ENCODE measurements around the gene PPP1R11. TPM values are rescaled to one million over a fixed set of nuclear protein-coding genes. Genes with fewer than 3 reads are reported as not detected.

The PPP1R11 gene
- polyA plus RNA-seq, 1 donor (not counting 4 experiments of a cell fraction or from before 2014, with no cell fraction given), result 58.0 TPM

DNA sequence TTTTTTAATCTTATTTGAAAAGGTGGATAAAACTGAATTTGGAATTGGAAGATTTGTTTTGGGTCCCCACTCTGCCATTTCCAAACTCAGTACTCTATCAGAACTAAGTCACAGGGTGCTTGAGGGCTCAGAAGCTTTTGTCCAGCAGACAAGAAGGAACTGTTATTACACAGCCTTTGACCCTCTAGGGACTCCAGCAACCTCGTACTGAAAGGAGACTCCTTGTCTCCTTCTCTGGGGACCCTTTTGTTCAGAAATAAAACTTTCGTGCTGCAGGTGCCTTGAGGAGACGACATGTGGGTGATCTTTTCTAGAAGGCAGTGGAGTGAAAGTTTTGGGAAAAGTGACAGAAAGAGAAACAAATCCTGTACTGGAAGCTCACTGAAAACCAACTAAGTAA, 13.3 kb upstream of the PPP1R11 start:
- no peaks in the 10 kb centered on the region for H3K79me2 ChIP-seq (ENCODE audit: control insufficient read depth, insufficient read depth, low read length)
- H3K9me1 ChIP-seq (ENCODE audit: control insufficient read depth, extremely low read depth, insufficient read depth, low read length), result no peaks in the 10 kb centered on the region
- no peaks in the 10 kb centered on the region for H3K4me1 ChIP-seq (ENCODE audit: control insufficient read depth, extremely low read depth, insufficient read depth, low read length)
- no peak overlapping the region for H3K9ac ChIP-seq (ENCODE audit: control insufficient read depth, extremely low read depth, insufficient read depth, low read length)
- no peak overlapping the region for H3K4me3 ChIP-seq (ENCODE audit: control insufficient read depth in 2 of 3, extremely low read depth in 1 of 3, insufficient read depth in 2 of 3, low read depth in 1 of 3, low read length in 3 of 3)
- no peak for DNase-seq (ENCODE audit: low read depth, low spot score)
- H3K27me3 ChIP-seq (ENCODE audit: control insufficient read depth, extremely low read depth, insufficient read depth, low read length), result no peaks in the 10 kb centered on the region
- no peak overlapping the region for H3K27ac ChIP-seq (ENCODE audit: control insufficient read depth, insufficient read depth, low read length)
- TF ChIP-seq EZH2 (IDR thresholded peaks at IDR 0.05; ENCODE audit: low read length), result no peak
- TF ChIP-seq, protein P1, sequence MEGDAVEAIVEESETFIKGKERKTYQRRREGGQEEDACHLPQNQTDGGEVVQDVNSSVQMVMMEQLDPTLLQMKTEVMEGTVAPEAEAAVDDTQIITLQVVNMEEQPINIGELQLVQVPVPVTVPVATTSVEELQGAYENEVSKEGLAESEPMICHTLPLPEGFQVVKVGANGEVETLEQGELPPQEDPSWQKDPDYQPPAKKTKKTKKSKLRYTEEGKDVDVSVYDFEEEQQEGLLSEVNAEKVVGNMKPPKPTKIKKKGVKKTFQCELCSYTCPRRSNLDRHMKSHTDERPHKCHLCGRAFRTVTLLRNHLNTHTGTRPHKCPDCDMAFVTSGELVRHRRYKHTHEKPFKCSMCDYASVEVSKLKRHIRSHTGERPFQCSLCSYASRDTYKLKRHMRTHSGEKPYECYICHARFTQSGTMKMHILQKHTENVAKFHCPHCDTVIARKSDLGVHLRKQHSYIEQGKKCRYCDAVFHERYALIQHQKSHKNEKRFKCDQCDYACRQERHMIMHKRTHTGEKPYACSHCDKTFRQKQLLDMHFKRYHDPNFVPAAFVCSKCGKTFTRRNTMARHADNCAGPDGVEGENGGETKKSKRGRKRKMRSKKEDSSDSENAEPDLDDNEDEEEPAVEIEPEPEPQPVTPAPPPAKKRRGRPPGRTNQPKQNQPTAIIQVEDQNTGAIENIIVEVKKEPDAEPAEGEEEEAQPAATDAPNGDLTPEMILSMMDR (optimal IDR thresholded peaks at IDR 0.05 in 1 of 3, IDR thresholded peaks at IDR 0.05 in 1 of 3, conservative IDR thresholded peaks at IDR 0.05 in 1 of 3; ENCODE audit: extremely low read depth in 1 of 3, insufficient read depth in 2 of 3, low read length in 3 of 3), result no peak
- no peak overlapping the region for H2AFZ ChIP-seq (ENCODE audit: control insufficient read depth, low read length)
- no peak for FAIRE-seq
- no peaks in the 10 kb centered on the region for H4K20me1 ChIP-seq (ENCODE audit: control insufficient read depth, extremely low read depth, insufficient read depth, low read length)
- no peaks in the 10 kb centered on the region for H3K9me3 ChIP-seq (ENCODE audit: control insufficient read depth, low read depth, low read length)
- no peak overlapping the region for H3K4me2 ChIP-seq (ENCODE audit: control insufficient read depth, extremely low read depth, insufficient read depth, low read depth, low read length)
- H3K36me3 ChIP-seq (ENCODE audit: control insufficient read depth in 2 of 2, extremely low read depth in 1 of 2, insufficient read depth in 2 of 2, low read length in 2 of 2), result peaks cover 0 to 7% of the 10 kb centered on the region in 2 experiments
- dilution Hi-C loops (cut with MboI; ENCODE audit: extremely low pct_ligation_motif_present, low sequenced_read_pairs), result no loop called here

DNA sequence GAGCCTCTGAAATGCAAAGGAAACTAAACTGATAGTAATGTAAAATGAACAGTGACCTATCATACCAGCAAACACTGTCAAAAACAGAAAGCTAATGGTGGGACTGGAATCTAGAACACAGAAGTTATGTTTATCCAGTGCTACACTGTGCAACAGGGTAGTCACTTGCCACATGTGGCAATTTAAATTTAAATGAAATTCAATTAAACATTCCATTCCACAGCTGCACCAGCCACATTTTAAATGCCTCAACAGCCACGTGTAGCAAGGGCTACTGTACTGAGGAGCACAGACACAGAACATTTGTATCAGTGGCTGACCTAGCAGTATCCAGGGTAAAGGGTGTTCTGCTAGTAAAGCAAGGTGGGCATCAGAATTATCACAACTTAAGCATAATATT, 11.5 kb upstream of the PPP1R11 start:
- Histone ChIP-seq H4K20me1 (ENCODE audit: control insufficient read depth, extremely low read depth, insufficient read depth, low read length) (no peaks in the 10 kb centered on the region), H3K36me3 (ENCODE audit: control insufficient read depth in 2 of 2, extremely low read depth in 1 of 2, insufficient read depth in 2 of 2, low read length in 2 of 2) (peaks cover 0 to 7% of the 10 kb centered on the region in 2 experiments), H3K27ac (ENCODE audit: control insufficient read depth, insufficient read depth, low read length) (no peak overlapping the region), H2AFZ (ENCODE audit: control insufficient read depth, low read length) (no peak overlapping the region), H3K27me3 (ENCODE audit: control insufficient read depth, extremely low read depth, insufficient read depth, low read length) (no peaks in the 10 kb centered on the region), H3K4me1 (ENCODE audit: control insufficient read depth, extremely low read depth, insufficient read depth, low read length) (peaks cover 7% of the 10 kb centered on the region), H3K4me2 (ENCODE audit: control insufficient read depth, extremely low read depth, insufficient read depth, low read depth, low read length) (no peak overlapping the region), H3K79me2 (ENCODE audit: control insufficient read depth, insufficient read depth, low read length) (peaks cover 4% of the 10 kb centered on the region), H3K9me1 (ENCODE audit: control insufficient read depth, extremely low read depth, insufficient read depth, low read length) (no peaks in the 10 kb centered on the region), H3K9me3 (ENCODE audit: control insufficient read depth, low read depth, low read length) (no peaks in the 10 kb centered on the region), H3K4me3 (ENCODE audit: control insufficient read depth in 2 of 3, extremely low read depth in 1 of 3, insufficient read depth in 2 of 3, low read depth in 1 of 3, low read length in 3 of 3) (no peak overlapping the region), H3K9ac (ENCODE audit: control insufficient read depth, extremely low read depth, insufficient read depth, low read length) (no peak overlapping the region)
- no peak for TF ChIP-seq EZH2 (IDR thresholded peaks at IDR 0.05; ENCODE audit: low read length)
- TF ChIP-seq, protein P1 (optimal IDR thresholded peaks at IDR 0.05 in 1 of 3, IDR thresholded peaks at IDR 0.05 in 1 of 3, conservative IDR thresholded peaks at IDR 0.05 in 1 of 3; ENCODE audit: extremely low read depth in 1 of 3, insufficient read depth in 2 of 3, low read length in 3 of 3), result no peak
- FAIRE-seq (no peak), DNase-seq (ENCODE audit: low read depth, low spot score) (no peak)
- dilution Hi-C loops (cut with MboI; ENCODE audit: extremely low pct_ligation_motif_present, low sequenced_read_pairs), result no loop called here
